DND-41 (cell line): ENCODE results near the gene CCDC91.
"Not testable (repeated sequence)": the region's sequence is repeated elsewhere in the genome, so short reads cannot be mapped to it uniquely, and the experiment has no call there.

ENCODE experiments used
- ATAC-seq: fragments of 200-7000 bp; cut with Tn5 transposase; 3 replicates; pipeline ENCODE4 v1.9.1; 2021; ENCODE audit warnings: low read depth; ENCODE audit not compliant: insufficient read depth
- DNase-seq: peaks from one replicate; pipeline ENCODE4 v3.0.0-alpha.2; 2020
- H2AFZ ChIP-seq: 2 replicates; pipeline ENCODE4 v1.6.0; 2012; ENCODE audit warnings: low read depth, low read length
- H3K27ac ChIP-seq: 2 replicates; pipeline ENCODE4 v1.5.1; 2012; ENCODE audit warnings: low read length, inconsistent platforms
- H3K27me3 ChIP-seq: fragments of 200-600 bp; sonication (generic); 2 replicates; pipeline ENCODE4 v1.6.0; 2012; ENCODE audit warnings: low read length, mild to moderate bottlenecking, inconsistent platforms; ENCODE audit not compliant: insufficient read depth, poor library complexity
- H3K36me3 ChIP-seq: 2 replicates; pipeline ENCODE4 v1.5.1; 2012; ENCODE audit warnings: low read length, inconsistent platforms; ENCODE audit not compliant: insufficient read depth
- H3K4me1 ChIP-seq: 2 replicates; pipeline ENCODE4 v1.5.1; 2012; ENCODE audit warnings: mild to moderate bottlenecking, low read length; ENCODE audit not compliant: insufficient read depth
- H3K4me2 ChIP-seq: 2 replicates; pipeline ENCODE4 v1.6.0; 2012; ENCODE audit warnings: mild to moderate bottlenecking, moderate library complexity, low read length, inconsistent platforms; ENCODE audit not compliant: insufficient read depth
- H3K4me3 ChIP-seq, 2 experiments: fragments of 200-600 bp in 1 of 2; shearing (Covaris generic) in 1 of 2; 2 replicates each; pipeline ENCODE4 v1.5.1; 2012 to 2016; ENCODE audit warnings: inconsistent platforms in 2 of 2, low read length in 2 of 2, mild to moderate bottlenecking in 2 of 2, low read depth in 1 of 2, moderate library complexity in 1 of 2
- H3K79me2 ChIP-seq: 2 replicates; pipeline ENCODE4 v1.6.0; 2012; ENCODE audit warnings: low read length, inconsistent platforms; ENCODE audit not compliant: insufficient read depth
- H3K9ac ChIP-seq: 2 replicates; pipeline ENCODE4 v1.6.0; 2012; ENCODE audit warnings: low read depth, mild to moderate bottlenecking, inconsistent platforms, low read length, moderate library complexity
- H3K9me3 ChIP-seq: 2 replicates; pipeline ENCODE4 v1.5.1; 2012; ENCODE audit warnings: low read length, moderate library complexity, mild to moderate bottlenecking, inconsistent platforms; ENCODE audit not compliant: insufficient read depth, severe bottlenecking
- H4K20me1 ChIP-seq: 2 replicates; pipeline ENCODE4 v1.6.0; 2012; ENCODE audit warnings: low read length; ENCODE audit not compliant: insufficient read depth
- CTCF ChIP-seq: IDR thresholded peaks from 2 replicates; pipeline ENCODE4 v1.5.1; 2012; ENCODE audit warnings: borderline replicate concordance, low read length, moderate library complexity, mild to moderate bottlenecking; ENCODE audit not compliant: poor library complexity, severe bottlenecking; ENCODE audit errors: extremely low read depth
- EZH2 ChIP-seq: IDR thresholded peaks from 3 replicates; pipeline ENCODE4 v1.6.1; 2012; ENCODE audit warnings: borderline replicate concordance, low read depth, mild to moderate bottlenecking, moderate library complexity, low read length, inconsistent platforms; ENCODE audit not compliant: severe bottlenecking

Gene CCDC91

DNA sequence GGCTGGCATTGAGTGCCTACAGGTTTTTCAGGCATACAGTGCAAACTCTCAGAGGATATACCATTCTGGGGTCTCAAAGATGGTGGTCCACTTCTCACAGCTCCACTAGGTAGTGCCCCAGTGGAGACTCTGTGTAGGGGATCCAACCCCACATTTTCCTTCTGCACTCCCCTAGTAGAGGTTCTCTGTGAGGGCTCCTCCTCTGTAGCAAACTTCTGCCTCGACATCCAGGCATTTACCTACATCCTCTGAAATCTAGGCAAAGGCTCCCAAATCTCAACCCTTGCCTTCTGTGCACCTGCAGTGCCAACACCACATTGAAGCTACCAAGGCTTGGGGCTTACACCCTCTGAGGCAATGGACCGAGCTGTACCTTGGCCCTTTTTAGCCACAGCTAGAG lies 179.2 kb downstream of the CCDC91 start:
- no peak for TF ChIP-seq EZH2
- no peak for TF ChIP-seq CTCF
- DNase-seq (peak; percentile 27), ATAC-seq (no peak)
- Histone ChIP-seq H4K20me1 (no peaks in the 10 kb centered on the region), H2AFZ (no peak overlapping the region), H3K9me3 (peaks cover 40% of the 10 kb centered on the region), H3K27ac (no peak overlapping the region), H3K4me3 (no peak overlapping the region), H3K27me3 (no peaks in the 10 kb centered on the region), H3K36me3 (peaks cover 46% of the 10 kb centered on the region), H3K4me1 (no peaks in the 10 kb centered on the region), H3K79me2 (no peaks in the 10 kb centered on the region), H3K4me2 (no peak overlapping the region), H3K9ac (no peak overlapping the region)

GRCh38 chr12:28374556-28374955 lies 184.3 kb downstream of the CCDC91 start:
- peaks cover 14% of the 10 kb centered on the region; the same call in 1 of the 2 replicates for H3K36me3 ChIP-seq
- no peak overlapping the region for H3K4me3 ChIP-seq
- no peaks in the 10 kb centered on the region for H3K27me3 ChIP-seq
- H3K9ac ChIP-seq: no peak overlapping the region
- H3K4me1 ChIP-seq: peaks cover 7% of the 10 kb centered on the region; the same call in 1 of the 2 replicates
- TF ChIP-seq CTCF (no peak), EZH2 (no peak)
- H4K20me1 ChIP-seq: no peaks in the 10 kb centered on the region
- H3K9me3 ChIP-seq: peaks cover 12% of the 10 kb centered on the region
- no peak overlapping the region for H2AFZ ChIP-seq
- H3K27ac ChIP-seq: no peak overlapping the region
- ATAC-seq (no peak), DNase-seq (no peak)
- no peak overlapping the region for H3K4me2 ChIP-seq
- H3K79me2 ChIP-seq: no peaks in the 10 kb centered on the region

GRCh38 chr12:28378736-28379135 lies 188.5 kb downstream of the CCDC91 start:
- no peak for DNase-seq
- H2AFZ ChIP-seq: no peak overlapping the region

DNA sequence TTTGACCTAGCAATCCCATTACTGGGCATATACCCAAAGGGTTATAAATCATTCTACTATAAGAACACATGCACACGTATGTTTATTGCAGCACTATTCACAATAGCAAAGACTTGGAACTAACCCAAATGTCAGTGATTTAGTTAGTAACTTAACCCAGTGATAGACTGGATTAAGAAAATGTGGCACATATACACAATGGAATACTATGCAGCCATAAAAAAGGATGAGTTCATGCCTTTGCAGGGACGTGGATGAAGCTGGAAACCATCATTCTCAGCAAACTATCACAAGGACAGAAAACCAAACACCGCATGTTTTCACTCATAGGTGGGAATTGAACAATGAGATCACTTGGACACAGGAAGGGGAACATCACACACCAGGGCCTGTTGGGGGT lies 189.5 kb downstream of the CCDC91 start:
- H3K27me3 ChIP-seq: not testable (repeated sequence)

More at GRCh38 chr12:28378736-28379135, 188.5 kb downstream of the CCDC91 start:
- Histone ChIP-seq H3K9ac (no peak overlapping the region), H4K20me1 (no peaks in the 10 kb centered on the region), H3K79me2 (no peaks in the 10 kb centered on the region), H3K4me2 (no peak overlapping the region), H3K4me3 (no peak overlapping the region), H3K27me3 (no peaks in the 10 kb centered on the region), H3K4me1 (peaks cover 7% of the 10 kb centered on the region; the same call in 1 of the 2 replicates), H3K9me3 (no peaks in the 10 kb centered on the region), H3K27ac (no peak overlapping the region), H3K36me3 (no peaks in the 10 kb centered on the region)
- peak; percentile 54 for ATAC-seq
- TF ChIP-seq CTCF (no peak), EZH2 (no peak)

More for the DNA sequence above, 189.5 kb downstream of the CCDC91 start:
- H4K20me1 ChIP-seq, H3K9me3 ChIP-seq, H3K9ac ChIP-seq, H3K4me1 ChIP-seq, ATAC-seq, H3K27ac ChIP-seq, H3K4me2 ChIP-seq, DNase-seq, H3K79me2 ChIP-seq, H2AFZ ChIP-seq, H3K36me3 ChIP-seq, H3K4me3 ChIP-seq: not testable (repeated sequence)
